D341Med (cell line): ENCODE results near the gene DMGDH.

Experiments
- DNase-seq: peaks from one replicate; pipeline ENCODE4 v3.0.0; 2012; ENCODE audit warnings: low spot score

Gene DMGDH

GRCh38 chr5:79062436-79062835 is 7.0 kb downstream of the DMGDH start:
- DNase-seq, result no peak

- no peak for DNase-seq
Observed at GRCh38 chr5:79059674-79060073, 9.8 kb downstream of the DMGDH start.

GRCh38 chr5:79056847-79057246 is 12.6 kb downstream of the DMGDH start:
- DNase-seq, result no peak

GRCh38 chr5:79055017-79055416 is 14.5 kb downstream of the DMGDH start:
- DNase-seq, result no peak

GRCh38 chr5:79053321-79053720 is 16.2 kb downstream of the DMGDH start:
- DNase-seq, result no peak

GRCh38 chr5:79050498-79050897 is 19.0 kb downstream of the DMGDH start:
- no peak for DNase-seq

- DNase-seq, result no peak
Observed at GRCh38 chr5:79048437-79048836, 21.0 kb downstream of the DMGDH start.

- no peak for DNase-seq
Observed at GRCh38 chr5:79047199-79047598, 22.3 kb downstream of the DMGDH start.

GRCh38 chr5:79042188-79042587 is 27.3 kb downstream of the DMGDH start:
- no peak for DNase-seq

- no peak for DNase-seq
Observed at GRCh38 chr5:79036769-79037168, 32.7 kb downstream of the DMGDH start.

GRCh38 chr5:79035237-79035636 is 34.2 kb downstream of the DMGDH start:
- no peak for DNase-seq

GRCh38 chr5:79032782-79033181 is 36.7 kb downstream of the DMGDH start:
- no peak for DNase-seq

GRCh38 chr5:79032031-79032695 is 37.3 kb downstream of the DMGDH start:
- no peak for DNase-seq

GRCh38 chr5:79031485-79031867 is 38.0 kb downstream of the DMGDH start:
- no peak for DNase-seq

- DNase-seq, result no peak
Observed at GRCh38 chr5:79030663-79031484, 38.6 kb downstream of the DMGDH start.

GRCh38 chr5:79025054-79025472 is 44.4 kb downstream of the DMGDH start:
- DNase-seq, result peak; percentile 74

- no peak for DNase-seq
Observed at GRCh38 chr5:79023947-79024346, 45.5 kb downstream of the DMGDH start.

- DNase-seq, result no peak
Observed at GRCh38 chr5:79023348-79023747, 46.1 kb downstream of the DMGDH start.

- DNase-seq, result no peak
Observed at GRCh38 chr5:79022771-79023170, 46.7 kb downstream of the DMGDH start.

- DNase-seq, result no peak
Observed at GRCh38 chr5:79021753-79022152, 47.7 kb downstream of the DMGDH start.

GRCh38 chr5:79020861-79021561 is 48.5 kb downstream of the DMGDH start:
- peak; percentile 69 for DNase-seq

- no peak for DNase-seq
Observed at GRCh38 chr5:79014631-79015030, 54.8 kb downstream of the DMGDH start.

- DNase-seq, result no peak
Observed at GRCh38 chr5:79011869-79012268, 57.6 kb downstream of the DMGDH start.
